CD4-positive, alpha-beta T cell (primary cell): ENCODE measurements around the gene ROPN1L. TPM values are rescaled to one million over a fixed set of nuclear protein-coding genes. Genes with fewer than 3 reads are reported as not detected.

Experiments
- ATAC-seq: fragments of 200-7000 bp; cut with Tn5 transposase; one replicate; pipeline ENCODE4 v1.10.0; 2022; ENCODE audit warnings: mild to moderate bottlenecking; ENCODE audit not compliant: poor library complexity
- CTCF ChIA-PET: fragments of 350-600 bp; sonication (Branson Sonifier 250); formaldehyde crosslinking; loops from one replicate; lab custom pipeline; 2021; ENCODE audit warnings: antibody characterized with exemption, inconsistent platforms; lab: Charles Lee
- POLR2A ChIA-PET: fragments of 350-600 bp; sonication (Branson Sonifier 250); formaldehyde crosslinking; loops from one replicate; lab custom pipeline; 2021; ENCODE audit warnings: antibody characterized with exemption, inconsistent platforms; lab: Charles Lee
- DNase-seq, 14 experiments: peaks; one replicate each; pipeline ENCODE4 v3.0.0-alpha.2; 2013 to 2020; ENCODE audit warnings: mixed read lengths in 2 of 14
- H3K27ac ChIP-seq, 2 donors: one replicate each; pipeline versions ENCODE4 v1.5.1 to v1.7.0; 2013; ENCODE audit warnings: low read length in 2 of 2, low read depth in 1 of 2, mild to moderate bottlenecking in 1 of 2
- H3K27me3 ChIP-seq, 2 experiments: 1 replicate in 1 of 2; 2 replicates in 1 of 2; pipeline versions ENCODE4 v1.6.1 to v1.7.0; 2013; ENCODE audit warnings: low read length in 2 of 2, control low read depth in 1 of 2, mild to moderate bottlenecking in 1 of 2, moderate library complexity in 1 of 2; ENCODE audit not compliant: insufficient read depth in 2 of 2, control insufficient read depth in 1 of 2
- H3K36me3 ChIP-seq: one replicate; pipeline ENCODE4 v1.6.1; 2013; ENCODE audit warnings: low read length, control low read depth; ENCODE audit not compliant: insufficient read depth
- H3K4me1 ChIP-seq: one replicate; pipeline ENCODE4 v1.6.1; 2013; ENCODE audit warnings: low read length, control low read depth; ENCODE audit not compliant: insufficient read depth
- H3K4me3 ChIP-seq: one replicate; pipeline ENCODE4 v1.5.1; 2013; ENCODE audit warnings: mild to moderate bottlenecking, low read length, moderate library complexity
- H3K9me3 ChIP-seq, 2 experiments: 1 replicate in 1 of 2; 2 replicates in 1 of 2; pipeline versions ENCODE4 v1.6.1 to v1.7.0; 2013; ENCODE audit warnings: low read length in 2 of 2, mild to moderate bottlenecking in 2 of 2, control low read depth in 1 of 2, moderate library complexity in 1 of 2; ENCODE audit not compliant: control insufficient read depth in 1 of 2, insufficient read depth in 1 of 2
- H3K27ac Mint-ChIP-seq: one replicate; pipeline ENCODE4 v1.8.0; 2020; ENCODE audit warnings: mixed read lengths
- H3K27me3 Mint-ChIP-seq: one replicate; pipeline ENCODE4 v1.8.0; 2021; ENCODE audit warnings: mixed read lengths
- H3K36me3 Mint-ChIP-seq: one replicate; pipeline ENCODE4 v1.8.0; 2021; ENCODE audit warnings: low read depth, mixed read lengths
- H3K4me1 Mint-ChIP-seq: one replicate; pipeline ENCODE4 v1.8.0; 2021; ENCODE audit warnings: low read depth, mixed read lengths
- H3K4me3 Mint-ChIP-seq: one replicate; pipeline ENCODE4 v1.8.0; 2020; ENCODE audit warnings: mild to moderate bottlenecking, mixed read lengths
- H3K9me3 Mint-ChIP-seq: one replicate; pipeline ENCODE4 v1.8.0; 2020; ENCODE audit warnings: mixed read lengths
- intact Hi-C, 2 experiments: fragments of 100-400 bp; cut with DNase I in 1 of 2; cut with micrococcal nuclease in 1 of 2; formaldehyde crosslinking; loops; one replicate each; pipeline versions ENCODE4 v1.15.1 to v1.9.0; 2023 to 2025; cut with DNase I, micrococcal nuclease
- total RNA-seq, 174 experiments: library from RNA in 2 of 174; stranded (reverse) in 2 of 174; gene quantifications; one replicate each; pipeline ENCODE4 v1.2.3 and lab custom pipeline; 2021 to 2026
- TF ChIP-seq, protein P1 (sequence below): fragments of 200-600 bp; IDR thresholded peaks from one replicate; pipeline ENCODE4 v1.8.0; 2022; ENCODE audit warnings: antibody characterized with exemption, mild to moderate bottlenecking

Gene ROPN1L
- total RNA-seq, 2 experiments from 2014 or later: 0.42 to 0.58 TPM

DNA sequence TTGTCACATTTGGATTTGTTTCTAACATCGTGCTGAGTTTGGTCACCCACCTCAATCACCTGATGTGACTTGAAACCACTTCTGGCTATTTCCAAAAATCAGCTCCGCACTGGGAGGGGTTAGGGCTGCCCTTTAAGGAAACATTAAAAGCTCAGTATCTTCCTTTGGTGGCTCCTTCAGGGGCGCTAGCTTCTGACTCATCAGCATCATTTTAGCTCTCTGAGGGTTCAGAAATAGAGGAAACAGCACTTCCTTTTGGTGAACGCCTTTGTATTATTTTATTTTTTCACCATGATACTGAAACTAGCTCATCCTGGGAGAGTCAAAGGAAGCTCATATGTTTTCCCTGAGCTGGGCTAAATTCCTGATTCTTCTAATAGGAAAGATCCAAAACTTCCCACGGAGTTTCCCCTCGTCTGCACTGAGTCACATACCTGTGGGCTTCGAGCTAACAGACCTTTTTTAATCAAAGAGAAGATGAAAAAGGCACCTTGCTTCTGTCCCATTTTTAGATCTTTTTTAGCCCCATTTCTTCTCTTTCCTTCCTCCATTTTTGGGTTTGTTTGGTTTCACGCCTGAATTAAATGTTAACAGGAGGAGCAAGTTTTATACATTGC is 48.2 kb downstream of the ROPN1L start:
- DNase-seq: peak in 6 of 14 experiments; percentile 1 to 53 (median 28)
- ATAC-seq: no peak
- peaks cover 27% of the 10 kb centered on the region for H3K4me1 ChIP-seq
- Mint-ChIP-seq H3K9me3 (peaks cover 7% of the 10 kb centered on the region), H3K4me3 (no peak overlapping the region), H3K4me1 (peaks cover 14% of the 10 kb centered on the region), H3K27ac (no peak overlapping the region), H3K27me3 (no peaks in the 10 kb centered on the region), H3K36me3 (no peaks in the 10 kb centered on the region)
- no peaks in the 10 kb centered on the region for H3K36me3 ChIP-seq
- no peak overlapping the region for H3K27ac ChIP-seq
- intact Hi-C loops: no loop called here
- H3K9me3 ChIP-seq: peaks cover 7 to 16% of the 10 kb centered on the region in 2 experiments
- ChIA-PET POLR2A (no interaction called here), CTCF (interaction anchor here (1.7 kb wide), 1 partner anchor 43 kb away, joined by 3 read pairs; no protein-coding TSS in a partner anchor)
- no peak overlapping the region for H3K4me3 ChIP-seq
- TF ChIP-seq, protein P1, sequence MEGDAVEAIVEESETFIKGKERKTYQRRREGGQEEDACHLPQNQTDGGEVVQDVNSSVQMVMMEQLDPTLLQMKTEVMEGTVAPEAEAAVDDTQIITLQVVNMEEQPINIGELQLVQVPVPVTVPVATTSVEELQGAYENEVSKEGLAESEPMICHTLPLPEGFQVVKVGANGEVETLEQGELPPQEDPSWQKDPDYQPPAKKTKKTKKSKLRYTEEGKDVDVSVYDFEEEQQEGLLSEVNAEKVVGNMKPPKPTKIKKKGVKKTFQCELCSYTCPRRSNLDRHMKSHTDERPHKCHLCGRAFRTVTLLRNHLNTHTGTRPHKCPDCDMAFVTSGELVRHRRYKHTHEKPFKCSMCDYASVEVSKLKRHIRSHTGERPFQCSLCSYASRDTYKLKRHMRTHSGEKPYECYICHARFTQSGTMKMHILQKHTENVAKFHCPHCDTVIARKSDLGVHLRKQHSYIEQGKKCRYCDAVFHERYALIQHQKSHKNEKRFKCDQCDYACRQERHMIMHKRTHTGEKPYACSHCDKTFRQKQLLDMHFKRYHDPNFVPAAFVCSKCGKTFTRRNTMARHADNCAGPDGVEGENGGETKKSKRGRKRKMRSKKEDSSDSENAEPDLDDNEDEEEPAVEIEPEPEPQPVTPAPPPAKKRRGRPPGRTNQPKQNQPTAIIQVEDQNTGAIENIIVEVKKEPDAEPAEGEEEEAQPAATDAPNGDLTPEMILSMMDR: no peak
- H3K27me3 ChIP-seq: no peaks in the 10 kb centered on the region

DNA sequence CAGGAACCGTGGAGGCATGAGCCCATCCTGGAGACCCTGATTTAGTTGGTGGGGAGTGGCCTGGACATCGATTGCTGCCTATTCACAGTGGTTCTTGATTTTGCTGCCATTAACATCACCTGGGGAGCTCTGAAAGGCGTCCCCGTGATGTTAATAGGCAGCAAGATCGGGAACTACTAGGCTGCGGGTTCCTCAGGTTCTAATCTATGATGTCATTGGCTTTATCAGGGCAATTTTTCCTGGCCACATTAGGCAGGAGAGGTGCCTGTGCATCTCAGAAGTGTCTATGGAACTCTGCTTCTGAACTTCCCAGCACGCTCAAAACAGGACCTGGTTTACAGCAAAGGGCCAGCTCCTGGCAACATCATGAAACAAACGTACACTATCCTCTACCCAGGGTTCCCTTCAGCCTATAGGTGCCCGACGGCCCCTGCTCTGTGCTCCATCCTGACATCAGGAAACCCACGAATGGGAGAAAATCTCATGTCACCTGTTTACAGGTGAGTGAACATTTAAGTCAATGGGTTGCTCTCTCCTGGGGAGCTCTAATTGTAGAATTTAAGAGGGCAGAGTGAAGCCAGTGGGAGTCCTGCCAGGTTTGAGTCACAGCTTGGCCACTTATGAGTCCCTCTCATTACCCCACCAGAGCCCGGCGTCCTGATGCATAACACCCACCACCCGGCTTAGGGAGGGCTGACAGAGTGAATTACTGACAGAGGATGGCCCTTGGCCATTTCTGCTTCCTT is 49.4 kb downstream of the ROPN1L start:
- no peaks in the 10 kb centered on the region for H3K27me3 Mint-ChIP-seq
- intact Hi-C loops: no loop called here
- ATAC-seq (no peak), DNase-seq (no peak)
- Histone ChIP-seq H3K9me3 (peaks cover 9 to 23% of the 10 kb centered on the region in 2 experiments), H3K4me3 (no peak overlapping the region), H3K36me3 (no peaks in the 10 kb centered on the region), H3K27ac (no peak overlapping the region), H3K4me1 (peaks cover 27% of the 10 kb centered on the region), H3K27me3 (no peaks in the 10 kb centered on the region)
- POLR2A ChIA-PET: no interaction called here
- H3K27ac Mint-ChIP-seq: no peak overlapping the region
- CTCF ChIA-PET: interaction anchor here (1.7 kb wide), 1 partner anchor 44 kb away, joined by 3 read pairs; no protein-coding TSS in a partner anchor
- peaks cover 14% of the 10 kb centered on the region for H3K4me1 Mint-ChIP-seq
- TF ChIP-seq, protein P1: no peak
- no peaks in the 10 kb centered on the region for H3K36me3 Mint-ChIP-seq
- peaks cover 9% of the 10 kb centered on the region for H3K9me3 Mint-ChIP-seq
- no peak overlapping the region for H3K4me3 Mint-ChIP-seq

DNA sequence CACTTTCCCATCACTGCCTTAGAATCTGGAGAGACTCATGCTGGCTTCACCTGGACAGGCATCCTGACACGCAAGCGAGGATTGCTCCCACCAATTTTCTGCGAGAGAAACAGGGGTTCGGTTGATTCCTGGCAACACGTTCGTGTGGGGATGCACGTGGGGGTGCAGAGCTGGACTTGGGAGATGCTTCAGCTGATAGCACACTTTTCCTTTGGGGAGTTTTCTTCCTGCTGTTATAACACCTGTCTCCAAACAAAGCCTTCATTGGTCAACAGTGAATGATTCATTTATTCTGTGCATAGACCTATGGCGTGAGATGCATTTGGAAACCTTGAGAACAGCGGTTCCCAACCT is 50.0 kb downstream of the ROPN1L start:
- H3K4me1 ChIP-seq: peaks cover 27% of the 10 kb centered on the region
- H3K27me3 ChIP-seq: no peaks in the 10 kb centered on the region
- Mint-ChIP-seq H3K36me3 (no peaks in the 10 kb centered on the region), H3K27ac (no peak overlapping the region), H3K4me3 (no peak overlapping the region), H3K27me3 (no peaks in the 10 kb centered on the region), H3K4me1 (peaks cover 14% of the 10 kb centered on the region), H3K9me3 (peaks cover 9% of the 10 kb centered on the region)
- TF ChIP-seq, protein P1: no peak
- ChIA-PET CTCF (no interaction called here), POLR2A (no interaction called here)
- no peak overlapping the region for H3K27ac ChIP-seq
- ATAC-seq (no peak), DNase-seq (no peak)
- H3K36me3 ChIP-seq: no peaks in the 10 kb centered on the region
- intact Hi-C loops: no loop called here
- H3K9me3 ChIP-seq: peaks cover 9 to 23% of the 10 kb centered on the region in 2 experiments
- H3K4me3 ChIP-seq: no peak overlapping the region
